ENCODE data around the gene ITPR2. TPM values are rescaled to one million over a fixed set of nuclear protein-coding genes. Genes with fewer than 3 reads are reported as not detected.
"Not testable (repeated sequence)": the region's sequence is repeated elsewhere in the genome, so short reads cannot be mapped to it uniquely, and the experiment has no call there.

The ITPR2 gene
- total RNA-seq, 2 experiments from 2014 or later: 31.7 to 36.3 TPM

- Mint-ChIP-seq H3K27ac (no peak overlapping the region), H3K27me3 (peaks cover 15% of the 10 kb centered on the region), H3K4me1 (no peaks in the 10 kb centered on the region), H3K9me3 (no peaks in the 10 kb centered on the region), H3K4me3 (no peak overlapping the region), H3K36me3 (ENCODE audit: low read depth) (no peaks in the 10 kb centered on the region)
- ChIA-PET POLR2A (no interaction called here), CTCF (no interaction called here)
- DNase-seq: no peak
Observed at GRCh38 chr12:26327975-26328644, 504.9 kb downstream of the ITPR2 start.

DNA sequence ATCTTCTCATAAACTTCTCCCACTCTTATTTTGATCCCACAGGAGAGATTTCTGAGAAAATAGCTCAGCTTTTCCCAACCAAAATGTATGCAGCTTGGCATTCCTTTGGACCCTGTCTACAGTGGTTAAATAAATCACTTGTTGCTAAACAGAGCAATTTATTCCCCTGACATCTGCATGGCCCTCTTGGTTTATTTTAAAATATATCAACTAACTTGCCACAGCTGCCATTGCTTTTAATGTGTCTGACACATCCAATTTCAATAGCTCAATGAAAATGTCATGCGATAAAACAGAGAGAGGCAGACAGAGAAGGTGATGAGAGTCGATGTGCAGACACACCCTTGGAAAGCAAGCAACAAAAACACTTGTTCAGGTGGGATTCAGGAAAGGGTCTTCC is 509.3 kb downstream of the ITPR2 start:
- H3K9me3 Mint-ChIP-seq: peaks cover 2% of the 10 kb centered on the region
- H3K36me3 Mint-ChIP-seq (ENCODE audit: low read depth): no peaks in the 10 kb centered on the region
- POLR2A ChIA-PET: no interaction called here
- CTCF ChIA-PET: no interaction called here
- H3K27ac Mint-ChIP-seq: no peak overlapping the region
- H3K4me3 Mint-ChIP-seq: no peak overlapping the region
- DNase-seq: no peak
- H3K27me3 Mint-ChIP-seq: peaks cover 19% of the 10 kb centered on the region
- H3K4me1 Mint-ChIP-seq: no peaks in the 10 kb centered on the region

DNA sequence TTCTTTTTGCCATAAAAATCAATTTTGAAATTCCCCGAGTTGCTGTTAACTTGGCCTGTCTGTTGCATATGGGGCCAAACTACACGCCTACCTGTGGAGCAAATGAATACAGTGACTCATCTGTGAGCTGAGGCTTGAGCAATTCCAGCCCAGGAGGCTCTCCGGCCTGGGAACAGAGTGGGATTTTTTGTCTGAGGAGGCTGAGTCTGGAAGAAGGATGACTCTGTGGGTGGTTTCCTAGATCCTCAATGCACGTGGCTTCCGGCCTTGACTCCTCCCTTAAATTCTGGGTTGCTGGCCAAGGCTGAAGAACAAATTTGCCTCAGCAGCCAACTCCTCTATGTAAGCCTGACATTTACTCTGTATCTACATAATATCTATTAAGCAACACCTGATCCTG is 513.5 kb downstream of the ITPR2 start:
- POLR2A ChIA-PET: no interaction called here
- peaks cover 8% of the 10 kb centered on the region for H3K9me3 Mint-ChIP-seq
- H3K36me3 Mint-ChIP-seq (ENCODE audit: low read depth): no peaks in the 10 kb centered on the region
- CTCF ChIA-PET: no interaction called here
- no peak overlapping the region for H3K27ac Mint-ChIP-seq
- no peak overlapping the region for H3K4me3 Mint-ChIP-seq
- DNase-seq: no peak
- H3K27me3 Mint-ChIP-seq: peaks cover 15% of the 10 kb centered on the region
- H3K4me1 Mint-ChIP-seq: peaks cover 5% of the 10 kb centered on the region

DNA sequence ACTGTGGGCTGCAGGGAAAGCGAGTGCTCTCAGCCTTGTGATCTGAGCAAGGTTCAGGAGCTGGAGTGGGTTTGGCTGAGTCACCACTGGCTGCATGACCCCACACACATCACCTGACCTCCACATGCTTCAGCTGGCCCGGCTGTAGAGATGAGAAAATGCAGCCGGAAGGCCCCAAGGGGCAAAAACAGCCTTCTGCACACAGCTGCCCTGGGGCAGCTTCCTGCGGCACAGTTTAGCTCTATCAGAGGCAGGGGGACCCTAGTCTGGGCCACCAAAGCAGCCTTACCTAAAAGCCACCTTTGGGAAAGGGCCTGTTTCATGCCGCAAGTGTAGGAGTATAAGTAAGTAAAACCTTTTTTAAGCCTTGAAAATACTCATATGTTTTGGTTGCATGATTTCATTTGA is 514.3 kb downstream of the ITPR2 start:
- Mint-ChIP-seq H3K4me1 (peaks cover 5% of the 10 kb centered on the region), H3K27me3 (peaks cover 20% of the 10 kb centered on the region), H3K9me3 (peaks cover 9% of the 10 kb centered on the region), H3K36me3 (ENCODE audit: low read depth) (peaks cover under 1% of the 10 kb centered on the region), H3K27ac (no peak overlapping the region), H3K4me3 (no peak overlapping the region)
- DNase-seq: no peak
- ChIA-PET CTCF (interaction anchor here (1.0 kb wide), 1 partner anchor 19 kb away, joined by 3 read pairs; no protein-coding TSS in a partner anchor), POLR2A (no interaction called here)

DNA sequence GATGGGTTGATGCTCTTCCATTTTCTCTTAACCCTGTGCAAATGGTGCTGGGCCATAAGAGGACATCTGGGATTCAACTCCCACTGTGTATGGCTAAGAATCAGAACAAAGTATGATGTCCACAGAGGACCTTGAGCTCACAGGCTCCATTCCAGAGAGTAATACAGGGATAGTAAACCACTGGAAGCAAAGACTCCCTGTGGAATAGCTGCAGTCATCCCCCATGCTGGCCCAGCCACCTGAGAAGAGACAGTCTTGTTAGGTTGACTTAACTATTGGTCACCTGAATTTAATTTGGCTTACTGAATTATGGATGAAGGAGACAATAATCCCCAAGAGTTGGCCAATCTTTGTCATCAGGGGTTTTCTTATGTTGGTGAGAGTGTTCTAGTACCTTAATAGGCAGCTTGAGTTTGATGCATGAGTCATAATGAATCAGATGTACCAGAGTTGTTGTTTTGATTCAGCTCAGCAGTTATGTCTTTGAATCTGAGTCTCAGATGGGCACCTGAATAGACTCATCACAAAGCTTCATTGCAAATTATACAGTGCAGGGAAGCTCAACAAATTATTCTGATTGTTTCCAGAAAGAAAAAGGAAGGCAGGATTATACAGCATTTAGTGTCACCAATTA is 514.9 kb downstream of the ITPR2 start:
- H3K9me3 Mint-ChIP-seq: peaks cover 12% of the 10 kb centered on the region
- peaks cover 3% of the 10 kb centered on the region for H3K36me3 Mint-ChIP-seq (ENCODE audit: low read depth)
- H3K27me3 Mint-ChIP-seq: peaks cover 24% of the 10 kb centered on the region
- DNase-seq: no peak
- no peak overlapping the region for H3K27ac Mint-ChIP-seq
- ChIA-PET CTCF (interaction anchor here (1.0 kb wide), 2 partner anchors 19 to 221 kb away, joined by 3 read pairs; no protein-coding TSS in a partner anchor), POLR2A (no interaction called here)
- peaks cover 5% of the 10 kb centered on the region for H3K4me1 Mint-ChIP-seq
- H3K4me3 Mint-ChIP-seq: no peak overlapping the region

DNA sequence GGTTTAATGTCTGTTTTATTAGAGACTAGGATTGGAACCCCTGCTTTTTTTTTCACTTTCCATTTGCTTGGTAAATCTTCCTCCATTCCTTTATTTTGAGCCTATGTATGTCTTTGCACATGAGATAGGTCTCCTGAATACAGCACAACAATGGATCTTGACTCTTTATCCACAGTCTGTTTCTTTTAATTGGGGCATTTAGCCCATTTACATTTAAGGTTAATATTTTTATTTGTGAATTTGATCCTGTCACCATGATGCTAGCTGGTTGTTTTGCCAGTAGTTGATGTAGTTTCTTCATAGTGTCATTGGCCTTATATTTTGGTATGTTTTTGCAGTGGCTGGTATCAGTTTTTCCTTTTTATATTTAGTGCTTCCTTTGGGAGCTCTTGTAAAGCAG is 518.9 kb downstream of the ITPR2 start:
- DNase-seq; H3K36me3 Mint-ChIP-seq (ENCODE audit: low read depth); CTCF ChIA-PET; H3K4me3 Mint-ChIP-seq; H3K4me1 Mint-ChIP-seq; POLR2A ChIA-PET; H3K27ac Mint-ChIP-seq: not testable (repeated sequence)
- H3K9me3 Mint-ChIP-seq: peaks cover 10% of the 10 kb centered on the region
- peaks cover 20% of the 10 kb centered on the region for H3K27me3 Mint-ChIP-seq

GRCh38 chr12:26310489-26310888 is 522.5 kb downstream of the ITPR2 start:
- POLR2A ChIA-PET; DNase-seq; H3K36me3 Mint-ChIP-seq (ENCODE audit: low read depth); H3K4me3 Mint-ChIP-seq; H3K27ac Mint-ChIP-seq; H3K4me1 Mint-ChIP-seq; CTCF ChIA-PET: not testable (repeated sequence)
- Mint-ChIP-seq H3K27me3 (peaks cover 26% of the 10 kb centered on the region), H3K9me3 (peaks cover 10% of the 10 kb centered on the region)

DNA sequence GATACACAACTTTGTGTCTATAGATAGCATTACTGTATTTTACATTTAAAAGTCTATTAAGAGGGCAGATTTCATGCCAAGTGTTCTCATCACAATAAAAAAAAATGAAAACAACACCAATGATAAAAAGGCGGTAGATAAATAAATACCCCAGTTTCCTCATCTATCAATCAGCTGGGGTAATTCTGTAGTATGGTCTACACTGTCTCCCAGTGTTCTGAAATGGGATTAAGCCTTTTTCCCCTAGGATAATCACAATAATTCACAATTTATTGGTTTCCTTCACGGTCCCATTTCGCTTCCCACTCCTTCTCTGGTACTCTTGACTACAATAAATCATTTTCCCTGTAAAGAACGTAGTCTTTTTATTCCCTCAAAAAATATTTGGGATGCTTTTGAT is 523.4 kb downstream of the ITPR2 start:
- peaks cover 5% of the 10 kb centered on the region for H3K9me3 Mint-ChIP-seq
- no peak for DNase-seq

GRCh38 chr12:26304273-26304672 is 528.7 kb downstream of the ITPR2 start:
- Mint-ChIP-seq H3K4me3 (no peak overlapping the region), H3K36me3 (ENCODE audit: low read depth) (no peaks in the 10 kb centered on the region), H3K9me3 (no peaks in the 10 kb centered on the region), H3K27ac (no peak overlapping the region), H3K27me3 (peaks cover 10% of the 10 kb centered on the region), H3K4me1 (peaks cover 7% of the 10 kb centered on the region)
- ChIA-PET POLR2A (interaction anchor here (0.6 kb wide), 1 partner anchor 31 kb away, joined by 3 read pairs; no protein-coding TSS in a partner anchor), CTCF (no interaction called here)
- no peak for DNase-seq

More for the DNA sequence above, 523.4 kb downstream of the ITPR2 start:
- H3K27ac Mint-ChIP-seq: no peak overlapping the region
- H3K27me3 Mint-ChIP-seq: peaks cover 25% of the 10 kb centered on the region
- POLR2A ChIA-PET: no interaction called here
- peaks cover 3% of the 10 kb centered on the region for H3K36me3 Mint-ChIP-seq (ENCODE audit: low read depth)
- no peak overlapping the region for H3K4me3 Mint-ChIP-seq
- CTCF ChIA-PET: no interaction called here
- H3K4me1 Mint-ChIP-seq: no peaks in the 10 kb centered on the region

- Mint-ChIP-seq H3K9me3 (no peaks in the 10 kb centered on the region), H3K36me3 (ENCODE audit: low read depth) (no peaks in the 10 kb centered on the region), H3K4me1 (peaks cover 15% of the 10 kb centered on the region), H3K27ac (no peak overlapping the region), H3K27me3 (peaks cover 10% of the 10 kb centered on the region), H3K4me3 (no peak overlapping the region)
- ChIA-PET CTCF (no interaction called here), POLR2A (no interaction called here)
- no peak for DNase-seq
Observed at GRCh38 chr12:26303418-26303817, 529.6 kb downstream of the ITPR2 start.

DNA sequence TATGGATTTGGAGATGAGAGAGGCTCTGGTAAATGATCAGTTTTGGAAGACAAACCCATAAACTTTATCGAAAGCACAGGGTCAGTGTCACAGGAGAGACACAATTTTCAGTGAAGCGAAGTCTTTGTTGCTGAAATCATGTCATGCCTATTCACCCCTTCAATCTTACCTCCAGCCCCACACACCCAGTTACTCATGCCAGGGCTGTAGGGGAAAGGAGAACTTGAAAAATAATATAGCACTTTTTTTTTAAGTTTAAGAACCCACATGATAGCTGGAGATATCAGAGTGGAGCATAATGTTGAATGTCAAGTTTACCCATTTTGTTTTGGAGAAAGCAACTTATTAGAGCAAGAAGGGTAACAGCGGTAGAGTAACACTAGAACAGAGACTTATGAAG is 530.2 kb downstream of the ITPR2 start:
- Mint-ChIP-seq H3K27ac (no peak overlapping the region), H3K9me3 (no peaks in the 10 kb centered on the region), H3K4me1 (peaks cover 21% of the 10 kb centered on the region), H3K27me3 (peaks cover 10% of the 10 kb centered on the region), H3K4me3 (no peak overlapping the region), H3K36me3 (ENCODE audit: low read depth) (no peaks in the 10 kb centered on the region)
- ChIA-PET CTCF (no interaction called here), POLR2A (no interaction called here)
- DNase-seq: no peak

DNA sequence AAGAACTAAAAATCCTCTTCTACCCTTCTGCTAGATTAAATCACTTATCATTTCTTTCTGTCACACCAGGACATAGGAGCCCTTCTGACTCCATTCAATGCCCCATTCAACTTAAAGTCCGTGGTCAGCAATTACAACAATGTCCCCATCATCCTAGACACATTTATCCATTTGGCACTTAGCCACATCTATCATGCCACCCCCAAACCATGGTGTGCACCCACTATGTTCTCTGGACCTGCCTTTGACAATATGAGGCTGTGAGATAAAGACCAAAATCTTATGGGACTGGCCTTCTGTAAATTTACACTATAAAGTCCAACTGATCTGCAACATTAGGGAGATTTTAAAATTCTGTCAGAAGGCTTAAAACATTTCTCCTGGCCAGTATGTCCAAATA is 533.2 kb downstream of the ITPR2 start:
- no peak for DNase-seq
- no peak overlapping the region for H3K4me3 Mint-ChIP-seq
- no peaks in the 10 kb centered on the region for H3K9me3 Mint-ChIP-seq
- CTCF ChIA-PET: interaction anchor here (1.3 kb wide), 1 partner anchor 18 kb away, joined by 3 read pairs; no protein-coding TSS in a partner anchor
- no peak overlapping the region for H3K27ac Mint-ChIP-seq
- H3K4me1 Mint-ChIP-seq: peaks cover 25% of the 10 kb centered on the region
- H3K27me3 Mint-ChIP-seq: peaks cover 4% of the 10 kb centered on the region
- no peaks in the 10 kb centered on the region for H3K36me3 Mint-ChIP-seq (ENCODE audit: low read depth)
- POLR2A ChIA-PET: no interaction called here

DNA sequence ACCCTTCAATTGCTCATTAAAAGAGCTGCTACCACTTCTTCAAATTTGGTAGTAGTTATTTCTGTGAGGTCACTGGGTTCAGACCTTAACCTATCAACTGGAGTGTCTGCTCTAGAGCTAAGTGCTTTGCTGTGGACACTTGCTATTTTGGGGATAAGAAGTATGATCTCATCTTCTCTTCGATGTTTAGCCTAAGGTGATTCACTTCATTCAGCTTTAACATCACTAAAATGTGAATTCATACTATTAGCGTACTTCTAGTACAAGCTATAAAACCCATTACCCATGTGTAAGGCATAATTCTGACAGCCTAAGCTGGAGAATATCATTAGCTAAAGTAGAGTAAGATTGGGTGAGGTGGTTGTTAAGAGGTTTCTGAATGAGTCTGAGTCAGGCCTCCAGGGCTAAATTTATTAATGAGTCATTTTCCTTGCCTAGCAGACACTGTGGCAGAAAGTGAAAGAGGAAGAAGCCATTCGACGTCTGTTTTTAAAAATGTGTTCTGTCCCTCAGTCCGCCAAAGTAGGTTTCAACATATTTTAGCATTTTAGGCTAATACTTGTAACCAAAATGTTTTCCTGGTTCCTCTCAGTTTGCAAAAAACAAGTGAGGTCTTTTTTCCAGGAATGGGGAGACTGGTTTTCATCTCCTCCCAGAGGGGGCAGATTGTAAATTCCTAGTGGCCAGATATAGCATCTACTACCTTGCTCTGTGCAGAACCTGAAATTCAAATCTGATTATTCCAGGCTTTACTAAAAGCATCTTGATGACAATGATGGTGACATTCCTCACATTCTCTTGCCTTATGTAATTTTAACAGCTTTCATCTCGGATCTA is 534.0 kb downstream of the ITPR2 start:
- Mint-ChIP-seq H3K27me3 (peaks cover 3% of the 10 kb centered on the region), H3K9me3 (no peaks in the 10 kb centered on the region), H3K36me3 (ENCODE audit: low read depth) (no peaks in the 10 kb centered on the region), H3K4me3 (peak overlapping the region; percentile 38), H3K27ac (peak overlapping the region; percentile 21), H3K4me1 (peaks cover 25% of the 10 kb centered on the region)
- no peak for DNase-seq
- ChIA-PET POLR2A (no interaction called here), CTCF (interaction anchor here (1.0 to 1.3 kb wide), 3 partner anchors 19 to 202 kb away, joined by 3 read pairs; no protein-coding TSS in a partner anchor)

Data from activated CD4-positive, alpha-beta memory T cell treated with anti-CD3 and anti-CD28 coated beads, Interleukin-2, amount 10 ng/mL, durations not matched to agents 7 days and 5 days (primary cell).